MM.1S (cell line): ENCODE data around the gene EXD2.

Source experiments
- CTCF ChIP-seq: fragments of 300-600 bp; sonication (generic); IDR thresholded peaks from 2 replicates; pipeline ENCODE4 v1.5.1; 2016; ENCODE audit warnings: antibody characterized with exemption, low read length, mixed read lengths
- EZH2phosphoT487 ChIP-seq: fragments of 300-600 bp; sonication (generic); IDR thresholded peaks from 2 replicates; pipeline ENCODE4 v1.6.1; 2018; ENCODE audit warnings: antibody characterized with exemption, low read length

- TF ChIP-seq CTCF, result no peak
- TF ChIP-seq EZH2phosphoT487, result no peak
Measured at GRCh38 chr14:69275331-69275730, 84.0 kb downstream of the EXD2 start.
